H1 (cell line): Measurements from ENCODE around the gene EGFLAM. TPM values are rescaled to one million over a fixed set of nuclear protein-coding genes. Genes with fewer than 3 reads are reported as not detected.

Source experiments
- polyA plus RNA-seq, 7 experiments: library from polyadenylated mRNA; depleted of rRNA in 3 of 7; stranded (reverse) in 5 of 7; unstranded in 2 of 7; fragments of >200 nt in 5 of 7; fragments of 200-250 nt in 2 of 7; gene quantifications; 1 replicate in 5 of 7; 2 replicates in 1 of 7; 4 replicates in 1 of 7; pipeline versions ENCODE4 v1.2.1 to v1.2.3, GENCODE V29; 2011 to 2013; ENCODE audit warnings: missing spikeins in 2 of 7, mixed read lengths in 2 of 7
- total RNA-seq: library from RNA; stranded (reverse); fragmentation: NEBNext Ultra II Directional; extraction: Animal tissue kit (Norgen Biotek cat#: 25700); gene quantifications from 2 replicates; pipeline ENCODE4 v1.2.1, GENCODE V29; 2021
- TF ChIP-seq, protein P1 (sequence below): fragments of 300-600 bp; sonication (generic); IDR thresholded peaks from 2 replicates; pipeline ENCODE4 v1.7.1; 2012; ENCODE audit warnings: low read length, moderate library complexity, mild to moderate bottlenecking, inconsistent platforms; ENCODE audit not compliant: insufficient replicate concordance

Gene EGFLAM
- total and polyA plus RNA-seq, 2 of the 8 experiments (the other 6 are each of a cell fraction or from before 2014, with no cell fraction given), result 0.20 to 0.24 TPM

DNA sequence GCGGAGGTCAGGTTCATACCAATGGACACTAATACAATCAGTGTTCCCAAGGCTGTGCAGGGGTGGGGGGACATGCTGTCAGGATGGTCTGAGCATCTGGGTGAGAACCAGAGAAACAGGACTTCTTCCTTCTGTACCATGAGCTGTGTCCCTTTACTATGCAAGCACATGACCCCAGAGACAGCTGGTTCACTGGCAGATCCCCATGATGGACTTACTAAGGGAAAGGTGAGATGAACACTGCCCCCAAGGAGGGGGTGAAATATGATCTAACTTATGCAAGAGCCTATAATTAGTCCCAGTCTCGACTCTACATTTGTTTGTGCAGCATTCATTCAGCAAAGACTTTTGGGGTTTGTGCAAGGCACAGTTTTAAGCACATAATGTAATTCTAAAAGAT is 206.7 kb downstream of the EGFLAM start (continued):
- TF ChIP-seq, protein P1, sequence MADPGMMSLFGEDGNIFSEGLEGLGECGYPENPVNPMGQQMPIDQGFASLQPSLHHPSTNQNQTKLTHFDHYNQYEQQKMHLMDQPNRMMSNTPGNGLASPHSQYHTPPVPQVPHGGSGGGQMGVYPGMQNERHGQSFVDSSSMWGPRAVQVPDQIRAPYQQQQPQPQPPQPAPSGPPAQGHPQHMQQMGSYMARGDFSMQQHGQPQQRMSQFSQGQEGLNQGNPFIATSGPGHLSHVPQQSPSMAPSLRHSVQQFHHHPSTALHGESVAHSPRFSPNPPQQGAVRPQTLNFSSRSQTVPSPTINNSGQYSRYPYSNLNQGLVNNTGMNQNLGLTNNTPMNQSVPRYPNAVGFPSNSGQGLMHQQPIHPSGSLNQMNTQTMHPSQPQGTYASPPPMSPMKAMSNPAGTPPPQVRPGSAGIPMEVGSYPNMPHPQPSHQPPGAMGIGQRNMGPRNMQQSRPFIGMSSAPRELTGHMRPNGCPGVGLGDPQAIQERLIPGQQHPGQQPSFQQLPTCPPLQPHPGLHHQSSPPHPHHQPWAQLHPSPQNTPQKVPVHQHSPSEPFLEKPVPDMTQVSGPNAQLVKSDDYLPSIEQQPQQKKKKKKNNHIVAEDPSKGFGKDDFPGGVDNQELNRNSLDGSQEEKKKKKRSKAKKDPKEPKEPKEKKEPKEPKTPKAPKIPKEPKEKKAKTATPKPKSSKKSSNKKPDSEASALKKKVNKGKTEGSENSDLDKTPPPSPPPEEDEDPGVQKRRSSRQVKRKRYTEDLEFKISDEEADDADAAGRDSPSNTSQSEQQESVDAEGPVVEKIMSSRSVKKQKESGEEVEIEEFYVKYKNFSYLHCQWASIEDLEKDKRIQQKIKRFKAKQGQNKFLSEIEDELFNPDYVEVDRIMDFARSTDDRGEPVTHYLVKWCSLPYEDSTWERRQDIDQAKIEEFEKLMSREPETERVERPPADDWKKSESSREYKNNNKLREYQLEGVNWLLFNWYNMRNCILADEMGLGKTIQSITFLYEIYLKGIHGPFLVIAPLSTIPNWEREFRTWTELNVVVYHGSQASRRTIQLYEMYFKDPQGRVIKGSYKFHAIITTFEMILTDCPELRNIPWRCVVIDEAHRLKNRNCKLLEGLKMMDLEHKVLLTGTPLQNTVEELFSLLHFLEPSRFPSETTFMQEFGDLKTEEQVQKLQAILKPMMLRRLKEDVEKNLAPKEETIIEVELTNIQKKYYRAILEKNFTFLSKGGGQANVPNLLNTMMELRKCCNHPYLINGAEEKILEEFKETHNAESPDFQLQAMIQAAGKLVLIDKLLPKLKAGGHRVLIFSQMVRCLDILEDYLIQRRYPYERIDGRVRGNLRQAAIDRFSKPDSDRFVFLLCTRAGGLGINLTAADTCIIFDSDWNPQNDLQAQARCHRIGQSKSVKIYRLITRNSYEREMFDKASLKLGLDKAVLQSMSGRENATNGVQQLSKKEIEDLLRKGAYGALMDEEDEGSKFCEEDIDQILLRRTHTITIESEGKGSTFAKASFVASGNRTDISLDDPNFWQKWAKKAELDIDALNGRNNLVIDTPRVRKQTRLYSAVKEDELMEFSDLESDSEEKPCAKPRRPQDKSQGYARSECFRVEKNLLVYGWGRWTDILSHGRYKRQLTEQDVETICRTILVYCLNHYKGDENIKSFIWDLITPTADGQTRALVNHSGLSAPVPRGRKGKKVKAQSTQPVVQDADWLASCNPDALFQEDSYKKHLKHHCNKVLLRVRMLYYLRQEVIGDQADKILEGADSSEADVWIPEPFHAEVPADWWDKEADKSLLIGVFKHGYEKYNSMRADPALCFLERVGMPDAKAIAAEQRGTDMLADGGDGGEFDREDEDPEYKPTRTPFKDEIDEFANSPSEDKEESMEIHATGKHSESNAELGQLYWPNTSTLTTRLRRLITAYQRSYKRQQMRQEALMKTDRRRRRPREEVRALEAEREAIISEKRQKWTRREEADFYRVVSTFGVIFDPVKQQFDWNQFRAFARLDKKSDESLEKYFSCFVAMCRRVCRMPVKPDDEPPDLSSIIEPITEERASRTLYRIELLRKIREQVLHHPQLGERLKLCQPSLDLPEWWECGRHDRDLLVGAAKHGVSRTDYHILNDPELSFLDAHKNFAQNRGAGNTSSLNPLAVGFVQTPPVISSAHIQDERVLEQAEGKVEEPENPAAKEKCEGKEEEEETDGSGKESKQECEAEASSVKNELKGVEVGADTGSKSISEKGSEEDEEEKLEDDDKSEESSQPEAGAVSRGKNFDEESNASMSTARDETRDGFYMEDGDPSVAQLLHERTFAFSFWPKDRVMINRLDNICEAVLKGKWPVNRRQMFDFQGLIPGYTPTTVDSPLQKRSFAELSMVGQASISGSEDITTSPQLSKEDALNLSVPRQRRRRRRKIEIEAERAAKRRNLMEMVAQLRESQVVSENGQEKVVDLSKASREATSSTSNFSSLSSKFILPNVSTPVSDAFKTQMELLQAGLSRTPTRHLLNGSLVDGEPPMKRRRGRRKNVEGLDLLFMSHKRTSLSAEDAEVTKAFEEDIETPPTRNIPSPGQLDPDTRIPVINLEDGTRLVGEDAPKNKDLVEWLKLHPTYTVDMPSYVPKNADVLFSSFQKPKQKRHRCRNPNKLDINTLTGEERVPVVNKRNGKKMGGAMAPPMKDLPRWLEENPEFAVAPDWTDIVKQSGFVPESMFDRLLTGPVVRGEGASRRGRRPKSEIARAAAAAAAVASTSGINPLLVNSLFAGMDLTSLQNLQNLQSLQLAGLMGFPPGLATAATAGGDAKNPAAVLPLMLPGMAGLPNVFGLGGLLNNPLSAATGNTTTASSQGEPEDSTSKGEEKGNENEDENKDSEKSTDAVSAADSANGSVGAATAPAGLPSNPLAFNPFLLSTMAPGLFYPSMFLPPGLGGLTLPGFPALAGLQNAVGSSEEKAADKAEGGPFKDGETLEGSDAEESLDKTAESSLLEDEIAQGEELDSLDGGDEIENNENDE, result no peak
